Activated CD8-positive, alpha-beta memory T cell treated with anti-CD3 and anti-CD28 coated beads for 24 hours (primary cell): ENCODE results near the gene SLC9B1.

ENCODE experiments used
- DNase-seq: peaks from one replicate; pipeline ENCODE4 v3.0.0-alpha.2; 2020

SLC9B1 gene, protein sequence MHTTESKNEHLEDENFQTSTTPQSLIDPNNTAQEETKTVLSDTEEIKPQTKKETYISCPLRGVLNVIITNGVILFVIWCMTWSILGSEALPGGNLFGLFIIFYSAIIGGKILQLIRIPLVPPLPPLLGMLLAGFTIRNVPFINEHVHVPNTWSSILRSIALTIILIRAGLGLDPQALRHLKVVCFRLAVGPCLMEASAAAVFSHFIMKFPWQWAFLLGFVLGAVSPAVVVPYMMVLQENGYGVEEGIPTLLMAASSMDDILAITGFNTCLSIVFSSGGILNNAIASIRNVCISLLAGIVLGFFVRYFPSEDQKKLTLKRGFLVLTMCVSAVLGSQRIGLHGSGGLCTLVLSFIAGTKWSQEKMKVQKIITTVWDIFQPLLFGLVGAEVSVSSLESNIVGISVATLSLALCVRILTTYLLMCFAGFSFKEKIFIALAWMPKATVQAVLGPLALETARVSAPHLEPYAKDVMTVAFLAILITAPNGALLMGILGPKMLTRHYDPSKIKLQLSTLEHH

GRCh38 chr4:103019308-103020124, at the start of gene SLC9B1:
TSS of gene SLC9B1 (minus strand) at chr4:103019705. CDS start at chr4:102991711, 27,994 bp downstream.
- peak; percentile 97 for DNase-seq

GRCh38 chr4:103067841-103068547, 48.5 kb upstream of the SLC9B1 start:
- no peak for DNase-seq

- no peak for DNase-seq
Measured at GRCh38 chr4:103060453-103061148, 41.1 kb upstream of the SLC9B1 start.

GRCh38 chr4:103054030-103054429, 34.5 kb upstream of the SLC9B1 start:
- DNase-seq = no peak

DNA sequence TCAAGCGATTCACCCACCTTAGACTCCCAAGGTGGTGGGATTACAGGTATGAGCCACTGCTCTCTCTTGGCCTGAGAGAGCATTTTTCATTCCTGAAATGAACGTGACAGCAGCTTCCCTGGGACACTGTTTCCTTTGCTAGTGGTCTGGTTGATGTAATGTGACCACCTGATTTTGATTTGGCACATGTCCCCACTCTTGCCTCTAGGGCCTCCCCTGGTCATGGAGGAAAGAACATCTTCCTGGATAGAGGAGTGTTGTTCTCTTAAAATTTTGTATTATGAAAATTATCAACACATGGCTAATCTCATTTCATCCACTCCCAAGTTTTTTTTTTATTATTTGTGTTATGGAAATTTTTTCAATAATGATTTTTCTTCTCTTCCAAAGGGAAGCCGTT, 33.3 kb upstream of the SLC9B1 start:
- DNase-seq = no peak

DNA sequence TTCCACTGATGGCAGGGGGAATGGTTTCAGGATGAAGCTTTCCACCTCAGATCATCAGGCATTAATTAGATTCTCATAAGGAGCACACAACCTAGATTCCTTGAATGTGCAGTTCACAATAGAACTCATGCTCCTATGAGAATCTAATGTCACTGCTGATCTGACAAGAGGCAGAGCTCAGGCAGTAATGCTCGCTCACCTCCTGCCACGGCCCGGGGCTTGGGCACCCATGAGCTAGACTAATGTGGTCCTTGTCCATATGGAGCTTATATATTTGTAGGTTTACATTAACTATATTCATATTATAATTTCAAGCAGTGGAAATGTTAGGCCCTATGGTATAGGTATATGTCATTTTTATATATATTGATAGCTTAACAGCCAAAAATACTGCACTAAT, 32.6 kb upstream of the SLC9B1 start:
- DNase-seq = no peak

DNA sequence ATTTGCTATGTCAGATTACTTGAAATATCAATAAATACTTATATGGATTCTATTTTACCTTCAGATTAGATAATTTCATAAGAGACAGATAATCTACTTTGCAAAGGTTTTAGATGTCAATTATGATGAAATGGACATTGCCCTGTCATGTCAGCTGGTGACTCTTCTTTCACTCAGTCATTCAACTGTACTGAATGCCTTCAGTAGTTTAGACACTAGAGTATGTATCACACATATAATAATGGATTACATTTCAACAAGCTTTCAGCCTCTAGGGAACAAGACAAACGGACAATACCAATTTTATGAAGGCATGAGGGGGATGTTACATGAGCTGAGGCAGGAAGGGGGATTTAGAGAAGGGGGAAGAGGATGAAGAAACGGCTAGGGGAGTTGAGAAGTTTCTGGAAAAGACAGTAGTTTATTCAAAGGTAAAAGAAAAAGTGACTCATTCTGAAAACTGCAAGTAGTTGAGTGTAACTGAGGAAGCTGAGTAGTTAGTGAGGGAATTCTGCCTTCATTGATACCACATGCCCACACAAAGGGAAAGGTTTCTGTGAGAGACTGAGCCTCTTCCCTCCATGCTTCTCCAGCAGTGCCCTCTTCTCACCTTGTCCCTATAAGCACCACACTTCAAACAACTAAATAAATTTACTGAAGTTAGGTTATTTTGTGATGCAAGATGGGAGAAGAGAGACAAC, 31.4 kb upstream of the SLC9B1 start:
- no peak for DNase-seq

DNA sequence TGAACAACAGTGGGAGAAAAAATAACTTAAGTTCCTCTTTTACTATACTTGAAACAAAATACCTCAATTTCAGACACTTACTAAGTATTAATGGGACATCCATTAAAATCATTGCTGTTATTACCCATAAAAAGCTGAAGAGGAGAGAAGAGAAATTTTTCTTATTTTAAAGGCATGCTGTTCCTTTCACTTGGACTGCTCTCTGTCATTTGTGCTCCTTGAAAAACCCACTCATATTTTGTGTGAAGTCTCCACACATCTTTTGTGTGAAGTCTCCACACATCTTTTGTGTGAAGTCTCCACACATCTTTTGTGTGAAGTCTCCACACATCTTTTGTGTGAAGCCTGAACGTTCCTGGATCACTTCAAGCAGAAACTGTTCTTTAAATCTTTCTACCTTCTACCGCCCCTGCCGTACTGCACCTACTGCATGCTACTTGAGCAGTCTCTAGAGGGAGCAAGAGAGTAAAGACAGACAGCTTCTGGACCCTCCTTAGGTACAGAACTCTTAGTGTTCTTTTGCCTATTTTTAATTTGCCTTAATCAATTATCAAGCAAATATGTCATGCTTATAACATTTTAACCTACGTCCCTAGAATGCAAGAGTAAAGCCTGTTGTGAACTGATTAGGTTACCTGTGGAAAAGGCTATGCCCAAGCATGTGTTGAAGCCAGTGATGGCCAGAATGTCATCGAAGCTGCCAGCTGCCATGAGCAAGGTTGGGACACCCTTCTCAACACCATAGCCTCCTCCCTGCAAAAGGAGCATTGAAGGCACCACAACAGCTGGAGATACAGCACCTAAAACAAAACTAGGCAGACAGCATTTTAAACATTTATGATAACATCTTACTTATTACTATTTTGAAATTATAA, 27.1 kb upstream of the SLC9B1 start:
- DNase-seq = no peak

DNA sequence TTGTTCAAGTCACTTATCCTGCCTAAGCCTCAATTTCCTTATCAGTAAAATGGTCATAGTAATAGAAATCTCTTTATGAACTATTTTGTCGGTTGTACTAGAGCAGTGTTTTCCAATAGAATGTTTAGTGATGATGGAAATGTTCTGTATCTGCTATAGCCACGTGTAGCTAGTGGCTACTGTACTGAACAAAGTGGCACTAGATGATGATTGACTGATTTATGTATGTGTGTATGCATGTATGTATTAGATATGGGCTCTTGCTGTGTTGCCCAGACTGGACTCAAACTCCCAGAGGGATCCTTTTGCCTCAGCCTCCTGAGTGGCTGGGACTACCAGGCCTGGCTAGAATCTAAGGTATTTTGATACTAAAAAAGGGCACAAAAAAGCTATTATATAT, 24.7 kb upstream of the SLC9B1 start:
- no peak for DNase-seq

DNA sequence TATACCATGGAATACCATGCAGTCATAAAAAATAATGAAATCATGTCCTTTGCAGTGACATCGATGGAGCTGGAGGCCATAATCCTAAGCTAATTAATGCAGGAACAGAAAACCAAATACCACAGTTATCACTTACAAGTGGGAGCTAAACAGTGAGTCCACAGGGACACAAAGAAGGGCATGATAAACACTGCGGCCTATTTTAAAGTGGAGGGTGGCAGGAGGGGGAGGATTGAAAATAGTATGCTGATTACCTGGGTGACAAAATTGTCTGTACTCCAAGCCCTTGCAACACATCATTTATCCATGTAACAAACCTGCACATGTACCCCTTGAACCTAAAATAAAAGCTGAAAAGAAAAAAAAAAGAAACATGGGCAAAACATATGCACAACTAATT, 16.7 kb upstream of the SLC9B1 start:
- DNase-seq = no peak

DNA sequence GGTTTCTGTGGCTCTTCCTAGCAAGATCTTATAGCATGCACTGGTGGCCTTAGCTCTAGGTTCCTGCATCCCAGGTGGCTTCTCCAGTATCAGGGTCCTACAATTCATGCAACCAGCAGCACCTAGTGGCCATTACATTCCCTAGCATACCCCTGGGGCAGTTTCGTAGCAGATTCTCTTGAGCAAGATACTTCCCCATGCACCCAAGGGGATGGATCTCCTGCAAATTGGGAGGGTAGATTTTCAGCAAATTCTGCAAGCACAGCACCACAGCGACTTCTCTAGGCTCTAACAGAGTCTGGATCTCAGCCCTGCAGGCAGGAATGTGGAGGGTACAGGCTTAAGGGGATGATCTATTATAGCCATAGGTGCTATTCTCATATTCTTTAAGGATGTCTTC, 13.1 kb upstream of the SLC9B1 start:
- DNase-seq = no peak

- DNase-seq = no peak
Measured at GRCh38 chr4:103030791-103031190, 11.3 kb upstream of the SLC9B1 start.

DNA sequence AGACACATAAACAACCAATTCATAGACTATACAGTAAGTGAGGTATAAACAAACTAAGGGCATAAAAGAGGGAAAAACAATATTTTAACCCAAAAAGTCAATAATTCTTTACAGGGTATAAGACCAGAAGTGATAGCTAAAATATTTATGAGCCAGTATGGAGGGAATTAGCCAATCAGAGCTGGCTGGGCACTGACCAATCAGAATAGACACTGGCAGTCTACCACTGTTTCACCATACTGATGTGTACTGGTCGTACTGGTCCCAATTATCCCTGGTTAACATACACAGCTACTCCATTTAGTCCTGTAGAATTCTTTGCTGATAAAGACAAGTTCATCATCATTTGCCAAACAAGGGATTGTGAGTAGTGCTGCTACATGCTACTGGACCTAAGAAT, 9.8 kb upstream of the SLC9B1 start:
- no peak for DNase-seq

- DNase-seq = no peak
Measured at GRCh38 chr4:103026868-103027267, 7.4 kb upstream of the SLC9B1 start.

DNA sequence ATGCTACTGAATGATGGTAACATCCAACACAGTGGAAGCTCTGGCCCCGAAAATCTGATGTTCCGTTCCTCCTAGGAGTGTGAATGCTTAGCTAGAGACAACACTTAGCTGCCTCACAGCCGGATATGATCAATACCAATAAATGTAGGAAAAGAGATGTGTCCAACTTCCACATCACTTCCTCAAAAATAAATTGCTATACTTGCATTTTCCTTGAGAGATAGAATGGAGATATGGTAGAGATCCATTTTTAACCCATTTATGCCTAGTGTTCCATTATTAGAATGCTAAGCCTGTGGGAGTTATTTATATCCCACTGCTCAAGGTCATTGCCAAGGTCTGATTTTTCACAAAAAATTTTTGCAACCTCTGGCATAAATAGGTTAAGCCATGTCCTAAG, 5.5 kb upstream of the SLC9B1 start:
- no peak for DNase-seq

GRCh38 chr4:103021120-103021519, 1.6 kb upstream of the SLC9B1 start:
- DNase-seq = no peak

DNA sequence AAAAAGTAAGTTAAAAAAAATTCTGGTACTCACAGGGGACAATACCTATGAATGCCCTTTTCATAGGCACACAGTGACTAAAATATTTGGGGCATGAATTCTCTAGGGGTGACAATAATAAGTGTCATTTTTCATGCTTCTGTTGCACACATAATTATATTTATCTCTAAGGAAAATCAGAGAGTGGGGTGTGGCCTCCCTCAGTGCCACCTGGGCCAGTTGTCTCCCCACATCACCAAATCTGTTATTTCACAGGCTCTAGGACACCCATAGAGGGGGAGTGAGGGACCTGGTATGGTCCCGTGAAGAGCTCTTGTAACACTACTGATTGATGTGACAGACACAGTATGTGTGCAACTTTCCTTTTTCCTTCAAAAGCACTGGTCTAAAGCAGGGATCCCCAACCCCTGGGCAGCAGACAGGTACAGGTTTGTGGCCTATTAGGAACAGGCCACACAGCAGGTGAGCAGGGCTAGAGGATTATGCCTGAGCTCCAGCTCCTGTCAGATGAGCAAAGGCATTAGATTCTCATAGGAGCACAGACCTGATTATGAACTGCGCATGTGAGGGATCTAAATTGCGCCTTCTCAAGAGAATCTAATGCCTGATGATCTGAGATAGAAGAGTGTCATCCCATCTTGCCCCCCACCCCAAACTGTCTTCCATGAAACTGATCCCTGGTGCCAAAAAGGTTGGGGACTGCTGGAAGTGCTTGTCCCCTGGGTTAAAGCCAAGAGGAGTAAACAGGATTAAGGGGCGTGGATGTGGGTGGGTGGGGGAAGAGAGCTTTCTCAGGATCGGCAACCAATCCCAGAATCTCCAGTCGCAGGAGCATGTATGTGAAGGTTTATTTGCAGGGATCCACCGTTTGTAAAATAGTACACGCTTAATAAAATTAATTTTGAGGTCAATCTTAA, 856 bp downstream of the SLC9B1 start:
- DNase-seq = peak; percentile 64

DNA sequence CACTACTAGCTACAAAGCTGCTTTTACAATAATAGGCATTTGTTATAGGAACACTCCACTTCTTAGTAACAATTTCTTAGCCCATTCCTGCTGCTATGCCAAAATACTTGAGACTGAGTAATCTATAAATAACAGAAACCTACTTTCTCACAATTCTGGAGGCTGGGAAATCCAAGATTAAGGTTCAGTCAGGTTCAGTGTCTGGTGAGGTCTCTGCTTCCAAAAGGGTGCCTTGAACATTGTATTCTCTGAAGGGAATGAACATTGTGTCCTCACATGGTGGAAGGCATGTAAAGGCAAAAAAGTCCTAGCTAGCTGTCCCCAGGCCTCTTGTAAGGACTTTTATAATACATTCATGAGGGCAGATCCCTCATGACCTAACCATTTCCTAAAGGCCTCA, 7.0 kb downstream of the SLC9B1 start:
- DNase-seq = no peak

- DNase-seq = no peak
Measured at GRCh38 chr4:103012060-103012459, 7.4 kb downstream of the SLC9B1 start.
